ENCODE data around the gene RANBP2. TPM values are rescaled to one million over a fixed set of nuclear protein-coding genes. Genes with fewer than 3 reads are reported as not detected.

Gene RANBP2
- total RNA-seq, 1 donor from 2014 or later, result 73.8 TPM

DNA sequence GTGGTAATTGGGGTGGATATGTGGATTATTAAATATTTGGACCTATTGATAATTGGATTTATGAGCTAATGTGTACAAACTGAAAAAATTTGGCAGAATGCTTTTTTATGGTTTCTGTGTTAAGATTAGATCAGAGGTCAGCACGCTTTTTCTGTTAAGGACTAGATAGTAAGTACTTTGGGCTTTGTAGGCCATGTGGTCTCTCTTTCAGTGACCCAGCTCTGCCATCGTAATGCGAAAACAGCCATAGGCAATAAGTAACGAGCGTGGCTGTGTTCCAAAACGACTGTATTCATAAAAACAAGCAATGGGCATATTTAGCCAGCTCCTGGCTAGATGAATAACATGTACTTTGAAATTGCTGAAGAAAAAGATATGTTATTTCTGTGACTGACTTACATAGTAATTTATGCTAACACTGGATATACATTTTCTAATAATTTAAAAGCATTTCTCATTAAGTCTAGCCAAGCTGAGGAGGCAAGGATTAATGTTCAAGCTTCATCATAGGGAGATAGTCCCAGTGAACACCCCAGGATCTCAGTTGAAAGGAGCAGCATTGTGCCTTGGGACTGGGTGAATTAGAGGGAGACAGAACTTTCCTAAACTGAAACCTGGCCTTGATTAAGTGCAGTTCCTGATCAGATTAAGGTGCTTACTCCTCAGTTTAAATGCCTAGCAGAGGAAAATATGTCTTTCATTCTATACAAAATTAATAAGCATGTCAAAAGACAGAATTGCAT, 87.3 kb downstream of the RANBP2 start:
- peaks cover 51% of the 10 kb centered on the region for H3K36me3 Mint-ChIP-seq (ENCODE audit: low read depth)
- TF ChIP-seq, protein P1, sequence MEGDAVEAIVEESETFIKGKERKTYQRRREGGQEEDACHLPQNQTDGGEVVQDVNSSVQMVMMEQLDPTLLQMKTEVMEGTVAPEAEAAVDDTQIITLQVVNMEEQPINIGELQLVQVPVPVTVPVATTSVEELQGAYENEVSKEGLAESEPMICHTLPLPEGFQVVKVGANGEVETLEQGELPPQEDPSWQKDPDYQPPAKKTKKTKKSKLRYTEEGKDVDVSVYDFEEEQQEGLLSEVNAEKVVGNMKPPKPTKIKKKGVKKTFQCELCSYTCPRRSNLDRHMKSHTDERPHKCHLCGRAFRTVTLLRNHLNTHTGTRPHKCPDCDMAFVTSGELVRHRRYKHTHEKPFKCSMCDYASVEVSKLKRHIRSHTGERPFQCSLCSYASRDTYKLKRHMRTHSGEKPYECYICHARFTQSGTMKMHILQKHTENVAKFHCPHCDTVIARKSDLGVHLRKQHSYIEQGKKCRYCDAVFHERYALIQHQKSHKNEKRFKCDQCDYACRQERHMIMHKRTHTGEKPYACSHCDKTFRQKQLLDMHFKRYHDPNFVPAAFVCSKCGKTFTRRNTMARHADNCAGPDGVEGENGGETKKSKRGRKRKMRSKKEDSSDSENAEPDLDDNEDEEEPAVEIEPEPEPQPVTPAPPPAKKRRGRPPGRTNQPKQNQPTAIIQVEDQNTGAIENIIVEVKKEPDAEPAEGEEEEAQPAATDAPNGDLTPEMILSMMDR (conservative IDR thresholded peaks at IDR 0.05), result no peak
- no peak overlapping the region for H3K27ac Mint-ChIP-seq (ENCODE audit: unreplicated experiment)
- no peak for DNase-seq (ENCODE audit: low read depth, low spot score)
- H3K27me3 Mint-ChIP-seq (ENCODE audit: low read depth), result no peaks in the 10 kb centered on the region
- H3K9me3 Mint-ChIP-seq, result peaks cover 18% of the 10 kb centered on the region
- no peak overlapping the region for H3K4me3 Mint-ChIP-seq
- no peaks in the 10 kb centered on the region for H3K4me1 Mint-ChIP-seq

DNA sequence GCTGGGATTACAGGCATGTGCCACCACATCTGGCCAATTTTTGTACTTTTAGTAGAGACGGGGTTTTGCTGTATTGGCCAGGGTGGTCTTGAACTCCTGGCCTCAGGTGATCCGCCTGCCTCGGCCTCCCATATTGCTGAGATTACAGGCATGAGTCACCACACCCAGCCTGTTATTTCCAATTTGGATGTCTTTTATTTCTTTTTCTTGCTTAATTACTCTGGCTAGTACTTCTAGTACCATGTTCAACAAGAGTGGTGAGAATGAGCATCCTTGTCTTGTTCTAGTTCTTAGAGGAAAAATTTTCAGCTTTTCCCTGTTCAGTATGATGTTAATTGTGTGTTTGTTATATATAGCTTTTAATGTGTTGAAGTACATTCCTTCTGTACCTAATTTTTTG, 90.7 kb downstream of the RANBP2 start:
- Mint-ChIP-seq H3K4me1 (no peaks in the 10 kb centered on the region), H3K9me3 (peaks cover 18% of the 10 kb centered on the region), H3K36me3 (ENCODE audit: low read depth) (peaks cover 59% of the 10 kb centered on the region), H3K27ac (ENCODE audit: unreplicated experiment) (no peak overlapping the region), H3K27me3 (ENCODE audit: low read depth) (no peaks in the 10 kb centered on the region), H3K4me3 (no peak overlapping the region)
- TF ChIP-seq, protein P1 (conservative IDR thresholded peaks at IDR 0.05), result no peak
- no peak for DNase-seq (ENCODE audit: low read depth, low spot score)

DNA sequence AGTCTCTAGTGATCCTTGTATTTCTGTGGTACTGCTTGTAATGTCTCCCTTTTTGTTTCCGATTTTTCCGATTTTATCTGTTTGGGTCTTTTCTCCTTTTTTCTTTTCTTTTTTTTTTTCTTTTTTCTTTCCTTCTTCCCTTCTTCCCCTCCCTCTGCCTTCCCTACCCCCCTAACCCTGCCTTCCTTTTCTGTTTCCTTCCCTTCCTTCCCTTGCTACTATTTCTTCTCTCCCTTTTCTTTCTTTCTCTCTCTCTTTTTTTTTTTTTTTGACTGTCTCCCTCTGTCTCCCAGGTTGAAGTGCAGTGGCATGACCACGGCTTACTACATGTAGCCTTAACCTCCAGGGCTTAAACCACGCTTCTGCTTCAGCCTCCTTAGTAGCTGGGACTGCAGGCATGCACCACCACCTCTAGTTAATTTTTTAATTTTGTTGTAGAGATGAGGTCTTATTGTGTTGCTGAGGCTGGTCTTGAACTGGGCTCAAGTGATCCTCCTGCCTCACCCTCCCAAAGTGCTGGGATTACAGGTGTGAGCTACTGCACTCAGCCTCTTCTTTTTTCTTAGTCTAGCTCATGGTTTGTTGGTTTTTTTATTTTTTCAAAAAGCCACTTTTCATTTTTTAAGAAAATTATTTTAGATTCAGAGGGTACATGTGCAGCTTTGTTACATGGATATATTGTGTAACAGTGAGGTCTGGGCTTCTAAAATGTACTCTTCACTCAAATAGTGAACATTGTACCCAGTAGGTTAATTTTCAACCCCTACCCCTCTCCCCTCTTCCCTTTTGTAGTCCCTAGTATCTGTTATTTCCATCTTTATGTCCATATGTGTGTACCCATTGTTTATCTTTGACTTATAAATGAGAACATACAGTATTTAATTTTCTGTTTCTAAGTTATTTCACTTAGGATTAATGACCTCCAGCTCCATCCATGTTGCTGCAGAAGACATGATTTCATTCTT, 92.0 kb downstream of the RANBP2 start:
- Mint-ChIP-seq H3K27ac (ENCODE audit: unreplicated experiment) (no peak overlapping the region), H3K4me3 (no peak overlapping the region), H3K4me1 (no peaks in the 10 kb centered on the region), H3K27me3 (ENCODE audit: low read depth) (no peaks in the 10 kb centered on the region), H3K9me3 (peaks cover 18% of the 10 kb centered on the region), H3K36me3 (ENCODE audit: low read depth) (peaks cover 56% of the 10 kb centered on the region)
- TF ChIP-seq, protein P1 (conservative IDR thresholded peaks at IDR 0.05), result no peak
- DNase-seq (ENCODE audit: low read depth, low spot score), result no peak

GRCh38 chr2:108813732-108814131, 94.5 kb downstream of the RANBP2 start:
- H3K4me3 Mint-ChIP-seq, result no peak overlapping the region
- no peaks in the 10 kb centered on the region for H3K27me3 Mint-ChIP-seq (ENCODE audit: low read depth)
- peaks cover 9% of the 10 kb centered on the region for H3K9me3 Mint-ChIP-seq
- no peak overlapping the region for H3K27ac Mint-ChIP-seq (ENCODE audit: unreplicated experiment)
- TF ChIP-seq, protein P1 (conservative IDR thresholded peaks at IDR 0.05), result no peak
- H3K36me3 Mint-ChIP-seq (ENCODE audit: low read depth), result peaks cover 57% of the 10 kb centered on the region
- H3K4me1 Mint-ChIP-seq, result no peaks in the 10 kb centered on the region
- no peak for DNase-seq (ENCODE audit: low read depth, low spot score)

DNA sequence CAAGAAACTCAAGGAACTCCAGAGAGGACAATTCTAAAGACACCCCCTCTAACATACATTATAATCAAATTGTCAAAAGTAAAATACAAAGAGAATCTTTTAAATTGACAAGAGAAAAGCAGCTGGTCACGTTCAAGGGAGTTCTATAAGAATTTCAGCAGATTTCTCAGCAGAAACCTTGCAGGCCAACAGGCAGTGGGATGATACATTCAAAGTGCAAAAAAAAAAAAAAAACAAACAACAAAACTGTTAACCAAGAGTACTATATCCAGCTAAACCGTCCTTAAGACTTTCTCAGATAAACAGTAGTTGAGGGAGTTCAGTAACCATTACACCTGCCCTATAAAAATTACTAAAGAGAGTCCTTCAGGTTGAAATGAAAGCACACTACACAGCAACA, 101.2 kb downstream of the RANBP2 start:
- Mint-ChIP-seq H3K27ac (ENCODE audit: unreplicated experiment) (no peak overlapping the region), H3K4me3 (no peak overlapping the region), H3K36me3 (ENCODE audit: low read depth) (peaks cover 55% of the 10 kb centered on the region)

More for the DNA sequence above, 101.2 kb downstream of the RANBP2 start:
- DNase-seq (ENCODE audit: low read depth, low spot score), result no peak
- H3K4me1 Mint-ChIP-seq, result no peaks in the 10 kb centered on the region
- H3K9me3 Mint-ChIP-seq, result peaks cover 7% of the 10 kb centered on the region
- no peaks in the 10 kb centered on the region for H3K27me3 Mint-ChIP-seq (ENCODE audit: low read depth)
- TF ChIP-seq, protein P1 (conservative IDR thresholded peaks at IDR 0.05), result no peak
